KBM-7 (cell line): ENCODE data around the gene USP3.
"Not testable (repeated sequence)": the region's sequence is repeated elsewhere in the genome, so short reads cannot be mapped to it uniquely, and the experiment has no call there.

Experiments
- DNase-seq: peaks from one replicate; pipeline ENCODE4 v3.0.0-alpha.2; 2015
- in situ Hi-C: fragments of 300-500 bp; cut with MboI; formaldehyde crosslinking; loops from 2 replicates; pipeline ENCODE4 v1.14.3; 2020; ENCODE audit warnings: low sequenced_read_pairs, low pct_unique_long_range_greater_than_20kb, mixed read lengths

The USP3 gene

GRCh38 chr15:63530235-63530634 lies 25.8 kb downstream of the USP3 start:
- in situ Hi-C loops = no loop called here
- DNase-seq = no peak

- in situ Hi-C loops = no loop called here
These were observed 26.4 kb downstream of the USP3 start for GRCh38 chr15:63530752-63531299.

GRCh38 chr15:63531586-63531985 lies 27.2 kb downstream of the USP3 start:
- in situ Hi-C loops = no loop called here

More at GRCh38 chr15:63530752-63531299, 26.4 kb downstream of the USP3 start:
- DNase-seq = no peak

GRCh38 chr15:63532307-63532744 lies 27.9 kb downstream of the USP3 start:
- in situ Hi-C loops = no loop called here
- no peak for DNase-seq

More at GRCh38 chr15:63531586-63531985, 27.2 kb downstream of the USP3 start:
- no peak for DNase-seq

GRCh38 chr15:63534888-63535287 lies 30.5 kb downstream of the USP3 start:
- DNase-seq, in situ Hi-C loops: not testable (repeated sequence)

- in situ Hi-C loops = no loop called here
- no peak for DNase-seq
These were observed 31.3 kb downstream of the USP3 start for GRCh38 chr15:63535689-63536088.

GRCh38 chr15:63538876-63539275 lies 34.5 kb downstream of the USP3 start:
- no peak for DNase-seq
- in situ Hi-C loops = no loop called here

GRCh38 chr15:63539521-63539920 lies 35.1 kb downstream of the USP3 start:
- DNase-seq = peak; percentile 61
- in situ Hi-C loops = no loop called here

- no peak for DNase-seq
- in situ Hi-C loops = no loop called here
These were observed 35.6 kb downstream of the USP3 start for GRCh38 chr15:63539998-63540397.

GRCh38 chr15:63540449-63540848 lies 36.1 kb downstream of the USP3 start:
- in situ Hi-C loops = no loop called here
- no peak for DNase-seq

- in situ Hi-C loops = no loop called here
- DNase-seq = peak; percentile 95
These were observed 40.0 kb downstream of the USP3 start for GRCh38 chr15:63544258-63545026.

GRCh38 chr15:63545520-63545919 lies 41.1 kb downstream of the USP3 start:
- no peak for DNase-seq
- in situ Hi-C loops = no loop called here

GRCh38 chr15:63551400-63551799 lies 47.0 kb downstream of the USP3 start:
- no peak for DNase-seq
- in situ Hi-C loops = no loop called here

- peak; percentile 20 for DNase-seq
- in situ Hi-C loops = no loop called here
These were observed 49.0 kb downstream of the USP3 start for GRCh38 chr15:63553388-63553791.

- DNase-seq = no peak
- in situ Hi-C loops = no loop called here
These were observed 50.0 kb downstream of the USP3 start for GRCh38 chr15:63554337-63554927.

- in situ Hi-C loops = no loop called here
- no peak for DNase-seq
These were observed 51.1 kb downstream of the USP3 start for GRCh38 chr15:63555507-63555906.

GRCh38 chr15:63556246-63556645 lies 51.9 kb downstream of the USP3 start:
- in situ Hi-C loops = no loop called here
- no peak for DNase-seq

- in situ Hi-C loops = no loop called here
These were observed 52.3 kb downstream of the USP3 start for GRCh38 chr15:63556736-63557135.

GRCh38 chr15:63559753-63560152 lies 55.4 kb downstream of the USP3 start:
- no peak for DNase-seq
- in situ Hi-C loops = no loop called here

More at GRCh38 chr15:63556736-63557135, 52.3 kb downstream of the USP3 start:
- DNase-seq = no peak

GRCh38 chr15:63560741-63561448 lies 56.5 kb downstream of the USP3 start:
- DNase-seq = no peak
- in situ Hi-C loops = no loop called here
